Airway epithelial cell (primary cell): ENCODE data around the gene CCDC175. TPM values are rescaled to one million over a fixed set of nuclear protein-coding genes. Genes with fewer than 3 reads are reported as not detected.

Experiments
- total RNA-seq: library from RNA; depleted of rRNA; stranded (reverse); fragments of >200 nt; gene quantifications from 2 replicates; pipeline ENCODE4 v1.2.3, GENCODE V29; 2015

CCDC175 gene
- total RNA-seq, result not detected in 2 replicates

DNA sequence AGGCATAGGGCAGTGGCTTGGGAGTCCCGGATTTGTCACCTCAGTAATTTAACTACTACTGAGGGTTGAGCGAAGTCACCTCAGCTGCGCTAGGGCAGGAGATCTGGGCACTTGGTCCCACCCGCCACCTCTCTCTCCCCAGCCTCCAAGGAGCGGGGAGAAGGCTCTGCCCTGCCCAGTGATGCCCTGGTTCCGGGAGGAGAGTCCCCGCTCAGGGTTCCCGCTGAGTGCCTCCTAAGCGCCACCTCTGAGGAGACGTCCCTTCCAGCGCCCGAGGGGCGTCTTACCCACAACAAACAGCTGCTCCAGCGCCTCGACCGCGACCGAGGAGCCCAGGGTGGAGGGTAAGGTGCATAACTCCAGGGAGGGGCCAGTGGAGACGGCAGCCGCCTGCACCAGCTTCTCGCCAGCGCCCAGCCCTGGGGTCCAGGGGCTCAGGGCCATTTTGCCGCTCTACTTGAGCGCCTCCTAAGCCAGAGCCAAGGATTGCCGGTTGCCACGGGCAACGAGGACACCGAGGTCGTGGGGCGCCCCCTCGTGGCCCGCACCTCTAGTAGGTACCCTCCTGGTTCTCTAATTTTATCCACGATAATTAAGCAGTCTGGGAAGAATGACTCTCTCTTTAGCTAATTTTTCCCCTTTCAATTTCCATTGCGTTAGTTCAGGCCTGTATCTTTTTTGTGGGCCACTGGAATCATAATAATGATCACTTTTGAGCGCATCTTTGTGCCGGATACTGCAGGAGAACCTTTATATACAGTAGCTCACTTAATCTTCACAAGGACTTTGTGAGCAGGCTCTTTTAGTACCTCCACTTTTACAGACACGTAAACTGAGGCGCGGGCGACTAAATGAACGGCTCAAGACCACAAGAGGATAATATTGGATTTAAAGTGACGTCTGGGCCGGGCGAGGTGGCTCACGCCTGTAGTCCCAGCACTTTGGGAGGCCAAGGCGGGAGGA lies at the start of gene CCDC175:
Gene CCDC175 (minus strand): TSS at position 481 of the 963 bp plus-strand sequence. CDS start 37 bp downstream, at position 444.

DNA sequence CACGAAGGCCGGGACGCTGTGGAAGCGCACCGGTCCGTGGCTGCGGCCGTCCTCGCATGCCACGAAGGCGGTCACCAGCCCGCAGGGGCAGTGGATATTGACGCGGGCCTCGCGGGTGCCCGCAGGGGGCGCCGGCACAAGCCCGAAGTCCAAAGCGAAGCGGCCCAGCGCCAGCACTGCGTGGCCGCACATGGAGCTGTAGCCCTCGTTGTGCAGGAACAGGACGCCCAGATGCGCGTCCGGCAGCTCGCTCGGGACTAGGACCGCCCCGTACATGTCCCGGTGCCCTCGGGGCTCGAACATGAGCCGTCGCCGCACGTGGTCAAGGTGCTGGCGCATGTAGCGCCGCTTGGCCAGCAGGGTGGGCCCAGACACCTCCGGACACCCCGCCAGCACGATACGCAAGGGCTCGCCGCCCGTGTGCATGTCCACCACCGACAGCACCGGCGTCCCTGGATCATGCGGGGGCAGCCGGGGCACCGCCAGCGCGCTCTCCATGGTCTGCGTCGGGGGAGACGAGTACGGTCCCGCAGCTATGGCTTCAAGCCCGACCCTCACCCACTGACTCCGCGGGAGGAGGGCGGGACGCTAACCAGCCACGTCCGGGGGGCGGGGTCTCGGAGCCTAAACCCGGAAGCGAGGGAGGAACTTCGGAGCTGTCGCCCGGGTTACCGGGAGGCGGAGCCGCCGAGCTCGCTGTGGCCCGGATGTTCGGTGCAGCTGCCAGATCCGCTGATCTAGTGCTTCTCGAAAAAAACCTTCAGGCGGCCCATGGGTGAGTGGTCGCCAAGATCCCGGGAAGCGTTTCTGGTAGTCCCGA lies 92.6 kb downstream of the CCDC175 start, which contains the start of the genes JKAMP and L3HYPDH:
Gene JKAMP (plus strand): TSS at position 699 of the 820 bp plus-strand sequence. CDS start 73 bp downstream, at position 772.
Gene L3HYPDH (minus strand): TSS at position 590 of the 820 bp plus-strand sequence. CDS start 92 bp downstream, at position 498.

DNA sequence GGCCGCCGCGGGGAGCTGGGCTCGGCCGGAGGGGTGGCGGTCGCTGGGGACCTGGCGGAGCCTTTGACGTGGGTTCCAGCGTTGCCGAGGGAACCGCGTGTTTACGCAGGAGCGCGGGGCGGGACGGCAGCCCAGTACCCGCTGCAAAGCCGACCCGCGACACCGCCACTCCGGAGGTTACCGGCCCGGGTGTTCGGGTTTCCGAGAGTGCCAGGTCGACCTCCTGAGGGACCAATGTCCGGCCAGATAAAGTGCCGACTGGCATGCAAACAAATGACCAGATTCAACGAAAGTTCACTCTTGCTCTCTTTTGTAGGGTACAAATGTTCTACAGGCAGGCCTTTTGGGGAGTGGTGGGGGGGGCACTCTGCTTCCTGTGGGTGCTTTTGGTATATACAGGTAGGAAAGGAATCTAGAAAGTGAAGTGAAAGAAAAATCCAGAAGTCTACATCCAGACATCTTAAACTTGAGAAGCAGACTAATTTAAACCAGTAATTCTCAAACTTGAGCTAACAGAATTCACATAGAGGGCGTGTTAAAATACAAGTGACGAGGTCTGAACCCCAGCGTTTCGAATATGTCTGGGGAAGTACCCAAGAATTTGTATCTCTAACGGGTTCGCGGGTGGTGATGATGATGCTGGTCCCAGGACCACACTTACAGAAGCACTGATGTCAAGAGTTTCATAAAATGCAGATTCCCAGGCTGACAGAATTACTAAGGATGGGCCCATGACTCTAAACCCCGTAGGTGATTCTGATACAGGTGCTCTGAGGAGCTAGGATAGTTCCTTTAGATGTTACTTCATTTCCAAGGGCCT lies 111.1 kb downstream of the CCDC175 start, which contains the start of gene GPR135:
Gene GPR135 (minus strand): TSS at position 65 of the 820 bp plus-strand sequence. CDS start 154 bp downstream, outside the sequence.

Other genes starting within 250 kb of the CCDC175 start
- 0.14 and 0.63 TPM in 2 replicates for gene GPR135, start 111.4 kb downstream of the CCDC175 start, total RNA-seq
- 19.3 and 24.1 TPM in 2 replicates for gene L3HYPDH, start 92.4 kb downstream of the CCDC175 start, total RNA-seq
- 38.2 and 48.8 TPM in 2 replicates for gene JKAMP, start 92.3 kb downstream of the CCDC175 start, total RNA-seq